Activated CD4-positive, alpha-beta memory T cell treated with anti-CD3 and anti-CD28 coated beads for 36 hours (primary cell): ENCODE data around the gene ENOX2. TPM values are rescaled to one million over a fixed set of nuclear protein-coding genes. Genes with fewer than 3 reads are reported as not detected.
"Not testable (repeated sequence)": the region's sequence is repeated elsewhere in the genome, so short reads cannot be mapped to it uniquely, and the experiment has no call there.

Experiments
- CTCF ChIA-PET: fragments of 350-600 bp; sonication (Branson Sonifier 250); formaldehyde crosslinking; loops from one replicate; lab custom pipeline; 2021; ENCODE audit warnings: antibody characterized with exemption, inconsistent platforms; lab: Charles Lee
- POLR2A ChIA-PET: fragments of 350-600 bp; sonication (Branson Sonifier 250); formaldehyde crosslinking; loops from one replicate; lab custom pipeline; 2021; ENCODE audit warnings: antibody characterized with exemption; lab: Charles Lee
- DNase-seq: peaks from one replicate; pipeline ENCODE4 v3.0.0-alpha.2; 2020
- H3K27ac Mint-ChIP-seq: one replicate; pipeline ENCODE4 v1.8.0; 2021; ENCODE audit warnings: mixed read lengths
- H3K27me3 Mint-ChIP-seq: one replicate; pipeline ENCODE4 v1.8.0; 2021; ENCODE audit warnings: mixed read lengths
- H3K36me3 Mint-ChIP-seq: one replicate; pipeline ENCODE4 v1.8.0; 2021; ENCODE audit warnings: mixed read lengths
- H3K4me1 Mint-ChIP-seq: one replicate; pipeline ENCODE4 v1.8.0; 2021; ENCODE audit warnings: low read depth, mixed read lengths
- H3K4me3 Mint-ChIP-seq: one replicate; pipeline ENCODE4 v1.8.0; 2021; ENCODE audit warnings: mild to moderate bottlenecking, mixed read lengths
- H3K9me3 Mint-ChIP-seq: one replicate; pipeline ENCODE4 v1.8.0; 2021; ENCODE audit warnings: mixed read lengths
- intact Hi-C: fragments of 100-400 bp; cut with micrococcal nuclease; formaldehyde crosslinking; loops from one replicate; pipeline ENCODE4 v1.15.1; 2023
- total RNA-seq, 2 experiments: library from RNA; stranded (reverse); gene quantifications; one replicate each; pipeline ENCODE4 v1.2.3, GENCODE V29; 2021

Gene ENOX2
- total RNA-seq, 2 experiments from 2014 or later: 12.3 to 13.3 TPM

DNA sequence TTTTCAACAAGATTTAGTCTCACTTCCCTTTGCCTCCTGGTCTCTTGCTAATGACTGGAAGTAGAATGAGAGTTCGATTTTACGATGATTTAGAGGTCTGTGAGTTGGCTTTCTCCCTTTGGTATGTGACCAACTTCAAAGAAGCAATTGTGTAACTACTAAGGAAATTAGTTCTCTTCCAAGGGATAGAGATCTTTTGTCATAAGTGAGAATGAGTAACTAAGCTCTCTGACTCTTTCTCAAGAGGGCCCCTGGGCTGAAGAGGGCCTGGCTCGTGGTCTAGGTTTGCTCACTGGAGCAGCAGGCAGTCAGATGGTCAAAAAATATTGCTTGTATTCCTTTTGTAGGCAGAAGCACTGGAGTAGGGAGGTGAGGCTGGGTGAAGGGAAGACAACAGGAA lies 176.3 kb downstream of the ENOX2 start:
- ChIA-PET POLR2A (no interaction called here), CTCF (no interaction called here)
- intact Hi-C loops: no loop called here
- Mint-ChIP-seq H3K36me3 (peaks cover 26% of the 10 kb centered on the region), H3K4me3 (no peak overlapping the region), H3K4me1 (no peaks in the 10 kb centered on the region), H3K9me3 (peaks cover 20% of the 10 kb centered on the region), H3K27me3 (no peaks in the 10 kb centered on the region), H3K27ac (no peak overlapping the region)
- DNase-seq: no peak

DNA sequence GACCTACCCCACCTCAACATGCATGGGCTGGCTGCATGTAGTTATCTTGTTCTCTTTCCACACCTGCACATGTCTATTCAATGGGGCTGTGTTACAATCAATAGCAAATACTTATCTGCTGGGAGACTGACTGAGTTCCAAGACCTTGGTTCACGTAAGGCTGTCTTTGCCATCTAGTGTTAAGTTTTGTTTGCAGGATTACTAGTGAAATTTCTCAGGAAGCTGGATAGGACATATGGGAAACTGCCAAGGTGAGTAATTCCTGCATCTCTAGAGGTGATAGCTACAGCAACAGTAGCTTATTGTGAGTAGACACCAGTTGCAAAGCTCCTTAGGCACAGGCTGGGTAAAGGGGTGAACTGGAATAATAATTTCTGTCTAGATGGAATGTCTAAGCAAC lies 177.5 kb downstream of the ENOX2 start:
- no peak for DNase-seq
- POLR2A ChIA-PET: no interaction called here
- Mint-ChIP-seq H3K27me3 (no peaks in the 10 kb centered on the region), H3K9me3 (peaks cover 19% of the 10 kb centered on the region), H3K4me3 (no peak overlapping the region), H3K27ac (no peak overlapping the region), H3K4me1 (no peaks in the 10 kb centered on the region), H3K36me3 (peaks cover 26% of the 10 kb centered on the region)
- intact Hi-C loops: no loop called here
- CTCF ChIA-PET: no interaction called here

DNA sequence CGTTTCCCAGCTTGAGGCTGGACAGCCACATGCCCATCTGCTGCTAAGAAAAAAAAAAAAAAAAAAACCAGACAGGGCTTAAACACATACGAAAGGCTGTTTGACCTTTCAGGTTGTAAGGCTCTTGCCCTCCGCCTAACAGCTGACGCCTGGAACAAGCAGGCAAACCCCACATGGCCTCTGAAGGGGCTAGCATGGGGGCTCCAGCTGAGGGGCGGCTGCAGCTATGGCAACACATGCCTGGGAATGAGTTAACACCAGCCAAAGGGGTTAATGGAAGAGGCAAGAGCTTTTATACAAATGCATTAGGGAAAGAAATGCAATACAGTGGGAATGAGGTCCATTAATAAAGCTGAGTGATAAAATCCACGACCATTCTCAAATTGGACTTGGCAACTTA lies 183.6 kb downstream of the ENOX2 start:
- POLR2A ChIA-PET: no interaction called here
- intact Hi-C loops: no loop called here
- CTCF ChIA-PET: no interaction called here

DNA sequence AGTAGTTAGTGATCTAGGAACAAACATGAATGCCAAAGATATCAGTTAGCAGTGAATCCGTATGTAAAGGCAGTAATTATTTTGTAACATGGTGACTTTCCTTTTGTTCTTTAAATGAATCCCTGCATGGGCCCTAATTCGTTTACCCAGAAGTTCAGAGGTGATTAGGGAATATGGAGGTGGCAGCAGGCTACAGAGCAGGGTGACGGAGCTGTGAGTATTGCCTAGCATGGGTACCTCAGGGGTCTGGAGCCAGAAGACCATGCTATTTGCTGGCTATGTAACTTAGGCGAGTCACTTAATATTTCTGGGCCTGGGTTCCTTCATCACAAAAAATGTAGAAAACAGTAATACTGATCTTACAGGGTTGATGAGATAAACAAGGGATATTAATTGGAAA lies 184.9 kb downstream of the ENOX2 start:
- DNase-seq: no peak
- H3K9me3 Mint-ChIP-seq: no peaks in the 10 kb centered on the region
- H3K4me3 Mint-ChIP-seq: no peak overlapping the region
- H3K27ac Mint-ChIP-seq: no peak overlapping the region
- H3K36me3 Mint-ChIP-seq: no peaks in the 10 kb centered on the region
- POLR2A ChIA-PET: no interaction called here
- CTCF ChIA-PET: no interaction called here
- intact Hi-C loops: no loop called here
- H3K27me3 Mint-ChIP-seq: no peaks in the 10 kb centered on the region
- H3K4me1 Mint-ChIP-seq: peaks cover 3% of the 10 kb centered on the region

More for the DNA sequence above, 183.6 kb downstream of the ENOX2 start:
- no peaks in the 10 kb centered on the region for H3K36me3 Mint-ChIP-seq
- H3K27ac Mint-ChIP-seq: no peak overlapping the region
- H3K4me1 Mint-ChIP-seq: peaks cover 3% of the 10 kb centered on the region
- DNase-seq: no peak
- no peak overlapping the region for H3K4me3 Mint-ChIP-seq
- H3K27me3 Mint-ChIP-seq: no peaks in the 10 kb centered on the region
- no peaks in the 10 kb centered on the region for H3K9me3 Mint-ChIP-seq

DNA sequence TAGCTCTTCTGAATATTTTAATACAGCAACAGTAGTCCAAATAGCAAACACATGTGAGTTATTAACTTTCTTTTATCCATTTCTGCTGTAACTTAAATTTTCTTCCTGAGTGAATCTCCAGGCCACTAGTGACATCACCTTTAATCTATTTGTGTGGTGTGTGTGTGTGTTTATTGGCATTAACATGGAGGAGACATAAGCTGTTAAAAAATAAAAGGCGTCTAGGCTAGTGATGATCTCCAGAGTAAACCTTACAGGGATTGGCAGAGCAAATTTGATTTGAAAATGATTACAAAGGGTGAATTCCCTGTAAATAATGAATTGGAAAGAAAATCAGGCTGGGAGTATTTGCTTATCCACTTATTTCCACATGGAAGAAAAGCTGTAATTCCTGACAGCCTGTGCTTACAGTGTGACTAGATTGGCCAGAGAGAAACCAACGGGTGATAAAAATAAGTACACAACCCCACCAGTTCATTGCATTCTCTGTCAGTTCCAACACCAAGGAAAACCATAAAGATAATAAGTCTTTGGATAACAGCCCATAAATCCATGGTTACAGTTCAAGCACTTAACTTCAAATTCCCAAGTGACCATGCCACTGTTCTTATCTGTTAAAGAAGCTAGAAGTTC lies 186.1 kb downstream of the ENOX2 start:
- DNase-seq: no peak
- H3K36me3 Mint-ChIP-seq: no peaks in the 10 kb centered on the region
- H3K27me3 Mint-ChIP-seq: no peaks in the 10 kb centered on the region
- no peaks in the 10 kb centered on the region for H3K9me3 Mint-ChIP-seq
- CTCF ChIA-PET: no interaction called here
- peaks cover 3% of the 10 kb centered on the region for H3K4me1 Mint-ChIP-seq
- no peak overlapping the region for H3K27ac Mint-ChIP-seq
- POLR2A ChIA-PET: no interaction called here
- intact Hi-C loops: no loop called here
- H3K4me3 Mint-ChIP-seq: no peak overlapping the region

DNA sequence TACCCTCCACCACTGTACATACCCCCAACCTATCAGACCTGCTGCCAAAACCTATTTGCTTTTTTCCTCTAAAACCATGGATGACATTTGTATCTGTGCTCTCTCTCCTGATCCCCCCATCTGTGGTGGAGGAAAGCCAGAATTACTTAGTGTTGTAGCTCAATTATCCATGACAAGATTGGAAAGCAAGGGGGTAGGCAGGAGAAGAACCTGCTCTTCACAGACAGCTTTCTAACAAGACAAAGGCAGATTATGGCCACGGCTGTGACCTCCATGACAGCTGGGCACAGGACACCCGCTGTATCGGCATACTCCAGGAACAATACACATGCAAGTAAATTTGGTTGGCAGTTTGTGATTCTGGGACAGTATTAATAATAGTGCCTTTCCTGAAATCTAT lies 186.7 kb downstream of the ENOX2 start:
- Mint-ChIP-seq H3K27me3 (no peaks in the 10 kb centered on the region), H3K9me3 (no peaks in the 10 kb centered on the region), H3K4me3 (no peak overlapping the region), H3K36me3 (no peaks in the 10 kb centered on the region), H3K4me1 (peaks cover 3% of the 10 kb centered on the region), H3K27ac (no peak overlapping the region)
- POLR2A ChIA-PET: no interaction called here
- DNase-seq: no peak
- intact Hi-C loops: no loop called here
- CTCF ChIA-PET: no interaction called here

DNA sequence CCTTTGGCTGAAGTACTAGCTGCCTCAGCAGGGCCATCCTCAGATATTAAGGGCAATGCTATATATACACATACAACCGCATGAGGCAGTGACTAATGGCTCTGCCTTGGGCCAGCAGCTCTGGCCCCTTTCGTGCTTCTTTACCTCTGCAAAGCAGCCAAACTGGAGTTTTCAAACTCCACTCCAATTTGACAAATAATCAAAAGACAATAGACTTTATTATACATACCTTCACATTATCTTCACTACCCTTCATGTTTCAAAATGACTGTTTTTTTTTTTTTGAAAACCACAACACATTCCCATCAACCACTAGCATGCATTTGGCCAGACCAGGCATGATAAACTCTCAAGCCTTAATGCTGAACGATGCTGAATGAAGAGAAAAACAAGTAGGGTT lies 187.7 kb downstream of the ENOX2 start:
- Mint-ChIP-seq H3K4me3 (no peak overlapping the region), H3K27ac (no peak overlapping the region), H3K27me3 (no peaks in the 10 kb centered on the region), H3K4me1 (peaks cover 3% of the 10 kb centered on the region), H3K9me3 (no peaks in the 10 kb centered on the region), H3K36me3 (peaks cover 2% of the 10 kb centered on the region)
- no peak for DNase-seq
- CTCF ChIA-PET: no interaction called here
- POLR2A ChIA-PET: no interaction called here
- intact Hi-C loops: no loop called here

DNA sequence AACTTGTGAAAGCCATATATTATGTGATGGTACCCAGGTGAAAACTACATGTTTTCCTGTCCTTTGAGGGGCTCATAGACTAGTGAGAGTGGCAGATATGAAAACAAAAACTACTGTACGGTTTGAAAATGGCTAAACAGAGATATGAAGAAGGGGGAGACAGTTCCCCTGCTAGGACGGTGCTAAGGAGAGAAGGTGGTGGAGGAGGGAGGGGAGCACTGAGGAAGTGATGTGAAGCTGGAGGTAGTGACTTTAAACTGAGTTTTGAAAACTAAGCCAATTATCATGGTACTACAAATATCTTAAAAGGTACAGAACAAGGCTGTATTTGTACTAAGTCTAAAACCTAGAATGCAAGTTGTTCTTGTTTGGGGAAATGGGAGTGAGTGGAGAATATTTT lies 188.3 kb downstream of the ENOX2 start:
- CTCF ChIA-PET: no interaction called here
- H3K4me1 Mint-ChIP-seq: peaks cover 3% of the 10 kb centered on the region
- H3K36me3 Mint-ChIP-seq: peaks cover 2% of the 10 kb centered on the region
- DNase-seq: no peak
- intact Hi-C loops: no loop called here
- POLR2A ChIA-PET: no interaction called here
- H3K9me3 Mint-ChIP-seq: no peaks in the 10 kb centered on the region
- no peaks in the 10 kb centered on the region for H3K27me3 Mint-ChIP-seq
- no peak overlapping the region for H3K4me3 Mint-ChIP-seq
- H3K27ac Mint-ChIP-seq: no peak overlapping the region

DNA sequence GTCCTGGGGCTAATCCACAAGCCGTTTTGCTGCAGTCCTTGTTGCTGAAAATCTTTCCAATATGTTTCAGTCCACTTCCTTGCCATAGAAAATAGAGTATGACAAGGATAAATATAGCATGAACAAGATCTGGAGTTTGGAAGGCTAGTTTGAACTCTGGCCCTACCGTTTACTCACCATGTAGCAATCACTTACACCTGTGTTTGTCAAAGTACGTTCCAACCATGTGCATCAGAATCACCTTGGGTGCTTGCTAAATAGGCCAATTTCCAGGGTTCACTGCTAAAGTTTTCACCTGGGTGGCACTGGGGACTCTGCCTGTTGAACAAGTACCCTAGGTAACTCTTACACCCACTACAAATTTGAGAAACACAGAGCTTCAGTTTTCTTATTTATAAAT lies 188.9 kb downstream of the ENOX2 start:
- ChIA-PET CTCF (no interaction called here), POLR2A (no interaction called here)
- Mint-ChIP-seq H3K4me1 (peaks cover 3% of the 10 kb centered on the region), H3K4me3 (no peak overlapping the region), H3K9me3 (no peaks in the 10 kb centered on the region), H3K27me3 (no peaks in the 10 kb centered on the region), H3K36me3 (peaks cover 2% of the 10 kb centered on the region), H3K27ac (no peak overlapping the region)
- intact Hi-C loops: no loop called here
- DNase-seq: no peak

DNA sequence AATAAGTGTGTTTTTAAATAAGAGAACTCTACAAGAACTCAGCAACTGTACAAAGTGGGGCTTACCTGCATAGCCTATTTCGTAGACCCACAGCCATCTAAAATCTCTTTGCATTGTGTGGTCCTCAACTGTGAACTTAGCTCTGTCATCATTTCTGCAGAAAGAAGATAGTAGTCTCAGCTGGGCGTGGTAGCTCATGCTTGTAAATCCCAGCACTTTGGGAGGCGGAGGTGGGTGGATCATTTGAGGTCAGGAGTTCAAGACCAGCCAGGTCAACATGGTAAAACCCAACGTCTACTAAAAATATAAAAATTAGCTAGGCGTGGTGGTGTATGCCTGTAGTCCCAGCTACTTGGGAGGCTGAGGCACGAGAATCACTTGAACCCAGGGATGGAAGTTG lies 193.8 kb downstream of the ENOX2 start:
- DNase-seq, CTCF ChIA-PET, intact Hi-C loops, H3K4me1 Mint-ChIP-seq, POLR2A ChIA-PET, H3K36me3 Mint-ChIP-seq, H3K9me3 Mint-ChIP-seq, H3K27ac Mint-ChIP-seq, H3K27me3 Mint-ChIP-seq, H3K4me3 Mint-ChIP-seq: not testable (repeated sequence)

DNA sequence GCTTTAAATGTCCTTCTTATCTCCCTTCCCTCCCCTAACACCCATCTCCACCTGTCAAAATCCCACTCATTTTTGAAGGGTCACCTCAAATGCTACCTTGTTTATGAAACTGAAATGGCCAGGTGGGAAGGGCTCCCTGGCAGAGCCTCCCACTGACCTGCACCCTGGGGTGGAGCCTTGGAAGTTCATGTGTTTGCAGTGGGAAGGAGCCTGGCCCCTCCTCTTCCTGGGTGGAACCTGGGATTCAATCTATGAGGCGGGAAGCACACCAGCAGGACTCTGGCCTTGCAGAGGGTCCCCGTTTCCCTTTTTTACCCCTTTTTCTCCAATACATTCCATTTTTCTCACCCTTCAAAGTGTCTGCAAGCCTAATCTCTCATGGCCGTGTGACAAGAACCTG lies 197.4 kb downstream of the ENOX2 start:
- Mint-ChIP-seq H3K36me3 (no peaks in the 10 kb centered on the region), H3K27me3 (no peaks in the 10 kb centered on the region), H3K4me1 (no peaks in the 10 kb centered on the region), H3K9me3 (no peaks in the 10 kb centered on the region), H3K27ac (no peak overlapping the region), H3K4me3 (no peak overlapping the region)
- ChIA-PET CTCF (no interaction called here), POLR2A (no interaction called here)
- no peak for DNase-seq
- intact Hi-C loops: no loop called here

DNA sequence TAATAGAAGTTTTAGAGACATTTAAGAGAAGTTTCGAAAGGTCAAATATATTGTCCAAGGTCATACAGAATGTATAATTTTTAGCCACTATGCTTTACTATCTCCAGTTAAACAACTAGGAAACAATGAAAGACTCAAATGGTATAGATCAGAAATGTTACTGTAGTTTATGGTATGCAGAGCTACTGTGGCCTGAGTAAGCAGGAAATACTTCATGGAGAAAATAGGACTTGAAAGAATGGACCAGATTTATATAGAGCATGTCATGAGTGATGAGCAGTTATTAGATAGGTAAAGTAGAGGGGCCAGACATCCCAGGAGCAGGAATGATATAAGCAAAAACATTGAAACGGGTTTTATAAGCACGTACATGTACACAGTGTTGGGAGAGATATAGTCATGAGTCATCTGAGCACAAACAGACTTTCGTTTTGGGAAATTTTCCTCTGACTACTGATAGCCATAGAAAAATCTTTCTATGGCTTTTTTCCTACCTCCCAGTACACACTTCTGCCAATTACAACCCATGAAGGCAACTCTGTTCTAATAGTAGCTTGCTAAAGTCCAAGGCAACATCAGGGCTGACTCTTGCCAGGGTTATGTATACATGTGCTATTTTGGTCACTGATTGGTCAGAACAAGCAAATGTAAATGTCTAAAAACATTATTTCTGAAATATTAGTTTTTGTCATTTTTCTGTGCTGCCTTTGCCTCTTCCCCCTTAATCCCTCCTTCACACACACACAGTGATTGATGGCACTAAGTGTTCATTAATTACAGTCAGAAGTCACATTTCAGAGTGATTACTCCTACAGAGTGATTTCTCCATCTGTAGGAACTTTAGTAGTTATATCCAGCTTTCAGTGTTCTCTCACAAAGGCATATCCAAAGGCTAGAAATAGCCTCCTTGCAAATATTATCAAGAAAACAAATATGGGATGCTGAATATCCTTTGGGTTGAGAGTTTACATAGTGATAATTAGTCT lies 198.7 kb downstream of the ENOX2 start:
- intact Hi-C loops: no loop called here
- no peak for DNase-seq
- Mint-ChIP-seq H3K27ac (no peak overlapping the region), H3K9me3 (no peaks in the 10 kb centered on the region), H3K4me3 (no peak overlapping the region), H3K27me3 (no peaks in the 10 kb centered on the region), H3K4me1 (no peaks in the 10 kb centered on the region), H3K36me3 (no peaks in the 10 kb centered on the region)
- POLR2A ChIA-PET: no interaction called here
- CTCF ChIA-PET: no interaction called here
